ENCODE results near the gene HECTD1. TPM values are rescaled to one million over a fixed set of nuclear protein-coding genes. Genes with fewer than 3 reads are reported as not detected.
"Not testable (repeated sequence)": the region's sequence is repeated elsewhere in the genome, so short reads cannot be mapped to it uniquely, and the experiment has no call there.

The HECTD1 gene
- total and polyA plus RNA-seq, 8 donors, result 33.5 to 529 (median 182) TPM

DNA sequence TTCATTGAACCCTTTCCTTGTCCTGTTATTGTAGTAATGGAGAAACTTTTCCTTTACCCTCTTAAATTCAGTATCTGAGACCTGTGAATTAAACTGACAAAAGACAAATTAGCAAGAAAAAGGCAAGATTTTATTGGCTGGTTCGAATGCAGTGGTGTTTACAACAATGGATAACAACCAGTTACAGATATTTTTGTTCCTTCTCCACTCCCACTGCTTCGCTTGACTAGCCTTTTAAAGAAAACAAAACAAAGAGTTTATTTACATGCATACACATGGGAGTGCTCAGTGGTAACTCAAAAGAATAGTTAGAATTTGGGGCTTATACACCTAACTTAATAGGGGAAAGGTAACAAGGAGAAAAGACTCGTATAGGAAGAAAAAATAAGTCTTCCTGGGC, 37.0 kb upstream of the HECTD1 start:
- no peaks in the 10 kb centered on the region for H3K9me3 ChIP-seq
- DNase-seq, result no peak
- intact Hi-C loops (cut with DNase I; ENCODE audit: low total_unique reads), result no loop called here
- H3K36me3 ChIP-seq, result no peaks in the 10 kb centered on the region
- H3K27ac ChIP-seq, result peak overlapping the region in 4 of 5 donors; percentile 70 to 86 (median 76)
- H3K4me1 ChIP-seq, result peaks cover 11 to 20% (median 12%) of the 10 kb centered on the region in 4 donors
- TF ChIP-seq POLR2AphosphoS5 (IDR thresholded peaks at IDR 0.05) (no peak), EP300 (IDR thresholded peaks at IDR 0.05) (no peak), POLR2A (IDR thresholded peaks at IDR 0.05) (no peak)
- TF ChIP-seq, protein P1, sequence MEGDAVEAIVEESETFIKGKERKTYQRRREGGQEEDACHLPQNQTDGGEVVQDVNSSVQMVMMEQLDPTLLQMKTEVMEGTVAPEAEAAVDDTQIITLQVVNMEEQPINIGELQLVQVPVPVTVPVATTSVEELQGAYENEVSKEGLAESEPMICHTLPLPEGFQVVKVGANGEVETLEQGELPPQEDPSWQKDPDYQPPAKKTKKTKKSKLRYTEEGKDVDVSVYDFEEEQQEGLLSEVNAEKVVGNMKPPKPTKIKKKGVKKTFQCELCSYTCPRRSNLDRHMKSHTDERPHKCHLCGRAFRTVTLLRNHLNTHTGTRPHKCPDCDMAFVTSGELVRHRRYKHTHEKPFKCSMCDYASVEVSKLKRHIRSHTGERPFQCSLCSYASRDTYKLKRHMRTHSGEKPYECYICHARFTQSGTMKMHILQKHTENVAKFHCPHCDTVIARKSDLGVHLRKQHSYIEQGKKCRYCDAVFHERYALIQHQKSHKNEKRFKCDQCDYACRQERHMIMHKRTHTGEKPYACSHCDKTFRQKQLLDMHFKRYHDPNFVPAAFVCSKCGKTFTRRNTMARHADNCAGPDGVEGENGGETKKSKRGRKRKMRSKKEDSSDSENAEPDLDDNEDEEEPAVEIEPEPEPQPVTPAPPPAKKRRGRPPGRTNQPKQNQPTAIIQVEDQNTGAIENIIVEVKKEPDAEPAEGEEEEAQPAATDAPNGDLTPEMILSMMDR (IDR thresholded peaks at IDR 0.05), result no peak
- H3K4me3 ChIP-seq, result no peak overlapping the region
- no peaks in the 10 kb centered on the region for H3K27me3 ChIP-seq
- 67 to 82% (median 69%) methylated on average over 3 of the region's 3 CpGs for WGBS, 5 donors

- intact Hi-C loops (cut with DNase I; ENCODE audit: low total_unique reads), result no loop called here
- no peaks in the 10 kb centered on the region for H3K9me3 ChIP-seq
- H3K27me3 ChIP-seq, result no peaks in the 10 kb centered on the region
- DNase-seq, result peak; percentile 64 to 90
- H3K4me1 ChIP-seq, result peaks cover 11 to 20% (median 12%) of the 10 kb centered on the region in 4 donors
- H3K4me3 ChIP-seq, result no peak overlapping the region
- WGBS, 5 donors, result 52 to 64% (median 56%) methylated on average over 8 of the region's 8 CpGs
- H3K27ac ChIP-seq, result peak overlapping the region in 4 of 5 donors; percentile 70 to 86 (median 76)
- H3K36me3 ChIP-seq, result no peaks in the 10 kb centered on the region
- TF ChIP-seq POLR2AphosphoS5 (IDR thresholded peaks at IDR 0.05) (peak in 1 of 3 donors; percentile 36), POLR2A (IDR thresholded peaks at IDR 0.05) (no peak)
- TF ChIP-seq, protein P1 (IDR thresholded peaks at IDR 0.05), result no peak
Observed at GRCh38 chr14:31243860-31244259, 36.3 kb upstream of the HECTD1 start.

- peak overlapping the region in 3 of 5 donors; percentile 25 to 86 (median 62) for H3K27ac ChIP-seq
- H3K36me3 ChIP-seq; intact Hi-C loops (cut with DNase I; ENCODE audit: low total_unique reads); H3K9me3 ChIP-seq; H3K27me3 ChIP-seq: not testable (repeated sequence)
- 69 to 82% (median 77%) methylated on average over 10 of the region's 10 CpGs for WGBS, 5 donors
- H3K4me1 ChIP-seq, result peaks cover 11 to 20% (median 12%) of the 10 kb centered on the region in 4 donors
- peak overlapping the region in 3 of 4 donors; percentile 13 to 19 (median 17) for H3K4me3 ChIP-seq
- peak in 1 of 2 donors; percentile 29 for DNase-seq
Observed at GRCh38 chr14:31242161-31242940, 34.8 kb upstream of the HECTD1 start.

DNA sequence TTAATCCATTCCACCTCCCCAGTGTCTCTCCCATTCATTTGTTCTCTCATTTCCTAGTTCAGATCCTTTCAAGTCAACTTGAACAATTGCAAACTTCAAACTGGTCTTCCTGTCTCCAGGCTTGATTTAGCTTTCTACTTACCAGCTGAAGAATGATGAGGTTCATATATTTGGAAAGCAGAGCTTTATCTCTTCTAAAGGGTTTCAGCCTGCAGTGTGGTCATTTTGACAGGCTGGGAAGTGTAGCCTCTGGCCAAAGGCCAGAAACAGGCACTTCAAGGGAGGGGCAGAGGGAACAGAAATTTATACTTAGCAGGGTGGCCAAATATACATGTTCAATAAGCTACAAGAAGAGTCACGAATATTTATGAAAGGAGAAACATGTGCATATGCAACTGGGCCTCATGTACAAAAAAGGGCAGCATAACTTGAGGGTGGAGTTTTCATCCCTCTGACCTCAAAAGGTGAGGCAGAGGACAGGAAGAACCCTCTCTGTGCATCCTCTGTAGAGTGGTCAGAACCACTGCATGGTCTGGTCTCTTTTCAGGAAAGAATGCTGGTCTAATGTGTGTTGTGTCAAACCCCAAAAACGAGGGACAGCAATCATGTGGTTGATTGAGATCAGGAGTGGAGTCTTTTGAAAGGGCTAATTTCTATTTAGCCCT, 34.0 kb upstream of the HECTD1 start:
- H3K4me3 ChIP-seq, result peak overlapping the region in 3 of 4 donors; percentile 13 to 19 (median 17)
- no peaks in the 10 kb centered on the region for H3K27me3 ChIP-seq
- TF ChIP-seq POLR2A (IDR thresholded peaks at IDR 0.05), result no peak
- TF ChIP-seq, protein P1 (IDR thresholded peaks at IDR 0.05), result no peak
- TF ChIP-seq POLR2AphosphoS5 (IDR thresholded peaks at IDR 0.05), result no peak
- TF ChIP-seq EP300 (IDR thresholded peaks at IDR 0.05), result no peak
- no peaks in the 10 kb centered on the region for H3K9me3 ChIP-seq
- H3K36me3 ChIP-seq, result no peaks in the 10 kb centered on the region
- peak overlapping the region in 3 of 5 donors; percentile 13 to 86 (median 62) for H3K27ac ChIP-seq
- DNase-seq, result no peak
- H3K4me1 ChIP-seq, result peaks cover 11 to 20% (median 12%) of the 10 kb centered on the region in 4 donors
- WGBS, 5 donors, result 18 to 48% (median 29%) methylated on average over 2 of the region's 2 CpGs
- intact Hi-C loops (cut with DNase I; ENCODE audit: low total_unique reads), result no loop called here

Data from stomach (tissue), 9 donors.